ENCODE results near the gene LBX2. TPM values are rescaled to one million over a fixed set of nuclear protein-coding genes. Genes with fewer than 3 reads are reported as not detected.

The LBX2 gene
- polyA plus RNA-seq, 1 of the 3 experiments (the other 2 are of a cell fraction) = 0.03 TPM

DNA sequence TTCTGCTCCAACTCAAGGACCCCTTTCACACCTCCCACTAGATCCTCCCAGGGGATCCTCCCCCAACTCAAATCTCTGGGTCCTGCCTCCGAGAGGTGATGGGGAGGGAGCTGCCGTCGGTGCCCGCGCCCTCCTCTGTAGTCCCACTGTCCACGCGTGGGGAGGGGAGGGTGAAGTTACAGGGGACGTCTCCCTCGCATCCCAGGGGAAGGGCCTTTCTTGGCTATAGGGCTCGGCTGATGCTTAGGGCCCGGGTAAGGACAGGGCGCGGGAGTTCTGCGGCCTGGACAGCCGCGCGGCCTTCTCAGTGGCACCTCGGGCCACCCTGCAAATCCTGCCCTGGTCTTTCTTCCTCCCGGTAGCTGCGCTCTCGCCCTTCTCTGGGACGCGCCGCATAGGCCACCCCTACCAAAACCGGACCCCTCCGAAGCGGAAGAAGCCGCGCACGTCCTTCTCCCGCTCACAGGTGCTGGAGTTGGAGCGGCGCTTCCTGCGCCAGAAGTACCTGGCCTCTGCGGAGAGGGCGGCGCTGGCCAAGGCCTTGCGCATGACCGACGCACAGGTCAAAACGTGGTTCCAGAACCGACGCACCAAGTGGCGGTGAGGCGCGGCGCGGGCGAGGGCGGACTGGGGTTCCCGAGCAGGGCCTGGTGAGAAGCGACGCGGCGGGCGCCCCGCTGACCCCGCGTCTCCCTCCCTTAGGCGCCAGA, 16.0 kb upstream of the LBX2 start:
- DNase-seq = peak; percentile 57
- Histone ChIP-seq H3K9ac (peak overlapping the region; percentile 71), H3K9me3 (no peaks in the 10 kb centered on the region), H4K20me1 (ENCODE audit: insufficient read depth) (no peaks in the 10 kb centered on the region), H3K4me3 (ENCODE audit: low read depth in 2 of 2, low read length in 1 of 2) (peak overlapping the region; percentile 68 to 90), H2AFZ (ENCODE audit: low read depth) (no peak overlapping the region), H3K79me2 (ENCODE audit: insufficient read depth) (peaks cover 23% of the 10 kb centered on the region; the same call in 1 of the 2 replicates), H3K9me2 (no peaks in the 10 kb centered on the region), H3K27ac (ENCODE audit: low read depth in 2 of 2, low read length in 1 of 2) (peak overlapping the region in 1 of 2 experiments; percentile 95; a peak in 1 of 4 replicates), H3K4me1 (ENCODE audit: control insufficient read depth in 1 of 2, insufficient read depth in 2 of 2, low read depth in 1 of 2, low read length in 1 of 2) (peaks cover 9 to 18% of the 10 kb centered on the region in 2 experiments; a peak in 1 of 4 replicates), H3K36me3 (replicated peaks in 1 of 2; ENCODE audit: control insufficient read depth in 1 of 2, insufficient read depth in 2 of 2, low read length in 1 of 2) (peaks cover 4% of the 10 kb centered on the region in 2 experiments), H3K4me2 (peak overlapping the region; percentile 99), H3K27me3 (ENCODE audit: insufficient read depth) (no peaks in the 10 kb centered on the region), H3F3A (replicated peaks; ENCODE audit: insufficient read depth) (peaks cover 11% of the 10 kb centered on the region)
- 91% methylated on average over 44 of the region's 60 CpGs for WGBS (ENCODE audit: low lambda C conversion rate)
- POLR2A ChIA-PET = interaction anchor here (0.7 to 1.9 kb wide), 6 partner anchors 14 to 38 kb away, joined by 4 to 6 read pairs (median 4); partner anchors contain the start of genes AUP1, CCDC142, HTRA2 and LOXL3
- CTCF ChIA-PET = interaction anchor here (1.4 to 3.1 kb wide), 6 partner anchors 11 to 73 kb away, joined by 3 to 14 read pairs (median 10); partner anchors contain the start of genes AUP1, CCDC142, DQX1 and HTRA2
- TF ChIP-seq SMC3 (IDR thresholded peaks at IDR 0.05; ENCODE audit: low read depth, low read length) (no peak), MXI1 (IDR thresholded peaks at IDR 0.05; ENCODE audit: low read depth, low read length) (no peak), TEAD4 (IDR thresholded peaks at IDR 0.05; ENCODE audit: borderline replicate concordance, insufficient read depth) (no peak), FOSL2 (IDR thresholded peaks at IDR 0.05; ENCODE audit: borderline replicate concordance, low read depth) (no peak), TCF12 (IDR thresholded peaks at IDR 0.05) (no peak), GATA2 (CRISPR knock-in tag; IDR thresholded peaks at IDR 0.05) (no peak), RCOR1 (IDR thresholded peaks at IDR 0.05; ENCODE audit: low read length) (no peak), POLR2AphosphoS5 (IDR thresholded peaks at IDR 0.05; ENCODE audit: low read depth, low read length) (no peak), ELF1 (IDR thresholded peaks at IDR 0.05) (no peak), CHD2 (IDR thresholded peaks at IDR 0.05; ENCODE audit: low read length, partially characterized antibody) (no peak), EP300 (IDR thresholded peaks at IDR 0.05; ENCODE audit: borderline replicate concordance in 1 of 2, low read depth in 1 of 2, low read length in 1 of 2) (no peak), RFX5 (IDR thresholded peaks at IDR 0.05; ENCODE audit: low read length) (no peak)
- TF ChIP-seq, protein P1, sequence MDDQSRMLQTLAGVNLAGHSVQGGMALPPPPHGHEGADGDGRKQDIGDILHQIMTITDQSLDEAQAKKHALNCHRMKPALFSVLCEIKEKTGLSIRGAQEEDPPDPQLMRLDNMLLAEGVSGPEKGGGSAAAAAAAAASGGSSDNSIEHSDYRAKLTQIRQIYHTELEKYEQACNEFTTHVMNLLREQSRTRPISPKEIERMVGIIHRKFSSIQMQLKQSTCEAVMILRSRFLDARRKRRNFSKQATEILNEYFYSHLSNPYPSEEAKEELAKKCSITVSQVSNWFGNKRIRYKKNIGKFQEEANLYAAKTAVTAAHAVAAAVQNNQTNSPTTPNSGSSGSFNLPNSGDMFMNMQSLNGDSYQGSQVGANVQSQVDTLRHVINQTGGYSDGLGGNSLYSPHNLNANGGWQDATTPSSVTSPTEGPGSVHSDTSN (IDR thresholded peaks at IDR 0.05) = no peak

DNA sequence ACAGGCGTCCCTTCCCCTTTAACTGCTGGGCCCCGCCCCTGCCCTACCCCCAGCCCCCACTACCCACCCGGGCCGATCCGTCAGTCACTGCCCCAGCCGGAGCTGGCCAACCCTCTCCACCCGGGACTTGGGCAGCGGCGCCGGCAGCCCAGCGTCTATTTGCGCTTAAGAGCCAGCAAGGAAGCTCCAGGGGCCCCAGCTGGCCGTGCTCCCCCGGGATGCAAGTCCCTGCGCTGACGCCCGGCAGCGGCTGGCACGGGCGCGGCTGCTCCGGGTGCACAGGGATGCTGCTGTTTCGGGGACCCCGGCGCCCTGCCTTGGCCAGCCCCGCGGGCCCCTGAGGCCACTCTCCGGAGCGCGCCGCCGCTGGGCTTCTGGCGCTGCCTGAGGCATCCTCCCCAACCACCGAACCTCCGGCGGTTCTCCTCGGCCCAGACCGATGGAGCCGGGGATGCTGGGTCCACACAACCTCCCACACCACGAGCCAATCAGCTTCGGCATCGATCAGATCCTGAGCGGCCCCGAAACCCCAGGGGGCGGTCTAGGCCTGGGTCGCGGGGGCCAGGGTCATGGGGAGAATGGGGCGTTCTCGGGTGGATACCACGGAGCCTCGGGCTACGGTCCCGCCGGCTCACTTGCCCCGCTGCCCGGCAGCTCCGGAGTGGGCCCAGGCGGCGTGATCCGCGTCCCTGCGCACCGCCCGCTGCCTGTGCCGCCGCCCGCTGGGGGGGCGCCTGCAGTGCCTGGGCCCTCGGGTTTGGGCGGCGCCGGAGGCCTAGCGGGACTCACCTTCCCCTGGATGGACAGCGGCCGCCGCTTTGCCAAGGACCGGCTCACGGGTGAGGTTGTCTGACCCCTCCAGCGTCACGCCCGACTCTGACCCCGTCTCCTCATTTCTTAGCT, 15.2 kb upstream of the LBX2 start, which contains the start of gene TLX2:
Gene TLX2, plus strand, starts transcription at position 83 of the 903 bp plus-strand sequence. Its CDS starts 357 bp downstream, at position 440.
- H3F3A ChIP-seq (replicated peaks; ENCODE audit: insufficient read depth) = peaks cover 16% of the 10 kb centered on the region
- POLR2A ChIA-PET = interaction anchor here (0.7 to 1.9 kb wide), 12 partner anchors 8 to 74 kb away, joined by 3 to 6 read pairs (median 4); partner anchors contain the start of genes AUP1, CCDC142, DQX1 and HTRA2
- H3K9me2 ChIP-seq = no peaks in the 10 kb centered on the region
- peak within 1 kb of the TSS; percentile 99 for H3K4me2 ChIP-seq
- peak within 1 kb of the TSS; percentile 71 for H3K9ac ChIP-seq
- peaks cover 9 to 18% of the 10 kb centered on the region in 2 experiments; a peak in 1 of 4 replicates for H3K4me1 ChIP-seq (ENCODE audit: control insufficient read depth in 1 of 2, insufficient read depth in 2 of 2, low read depth in 1 of 2, low read length in 1 of 2)
- H3K36me3 ChIP-seq (replicated peaks in 1 of 2; ENCODE audit: control insufficient read depth in 1 of 2, insufficient read depth in 2 of 2, low read length in 1 of 2) = peaks cover 4% of the 10 kb centered on the region in 2 experiments
- H3K9me3 ChIP-seq = no peaks in the 10 kb centered on the region
- H3K79me2 ChIP-seq (ENCODE audit: insufficient read depth) = peaks cover 23% of the 10 kb centered on the region; the same call in 1 of the 2 replicates
- peak within 1 kb of the TSS; percentile 90 for H2AFZ ChIP-seq (ENCODE audit: low read depth)
- peak within 1 kb of the TSS; percentile 53 to 95; a peak in 3 of 4 replicates for H3K27ac ChIP-seq (ENCODE audit: low read depth in 2 of 2, low read length in 1 of 2)
- peak within 1 kb of the TSS; percentile 68 to 90 for H3K4me3 ChIP-seq (ENCODE audit: low read depth in 2 of 2, low read length in 1 of 2)
- no peaks in the 10 kb centered on the region for H4K20me1 ChIP-seq (ENCODE audit: insufficient read depth)
- no peaks in the 10 kb centered on the region for H3K27me3 ChIP-seq (ENCODE audit: insufficient read depth)
- 30% methylated on average over 18 of the region's 82 CpGs for WGBS (ENCODE audit: low lambda C conversion rate)
- peak; percentile 96 for DNase-seq
- CTCF ChIA-PET = interaction anchor here (1.4 to 3.1 kb wide), 6 partner anchors 12 to 74 kb away, joined by 3 to 14 read pairs (median 10); partner anchors contain the start of genes AUP1, CCDC142, DQX1 and HTRA2
- TF ChIP-seq, protein P1 (IDR thresholded peaks at IDR 0.05) = peak; percentile 70
- TF ChIP-seq NFIC (IDR thresholded peaks at IDR 0.05; ENCODE audit: borderline replicate concordance) (no peak), POLR2AphosphoS5 (IDR thresholded peaks at IDR 0.05; ENCODE audit: low read depth, low read length) (0 out of 2 replicates have a peak, but pooled peaks have one; percentile 55), NRF1 (IDR thresholded peaks at IDR 0.05; ENCODE audit: low read depth, low read length) (0 out of 2 replicates have a peak, but pooled peaks have one; percentile 2), RAD21 (IDR thresholded peaks at IDR 0.05; ENCODE audit: low read length) (0 out of 2 replicates have a peak, but pooled peaks have one; percentile 9), SMC3 (IDR thresholded peaks at IDR 0.05; ENCODE audit: low read depth, low read length) (0 out of 2 replicates have a peak, but pooled peaks have one; percentile 4)
- TF ChIP-seq, protein P2, sequence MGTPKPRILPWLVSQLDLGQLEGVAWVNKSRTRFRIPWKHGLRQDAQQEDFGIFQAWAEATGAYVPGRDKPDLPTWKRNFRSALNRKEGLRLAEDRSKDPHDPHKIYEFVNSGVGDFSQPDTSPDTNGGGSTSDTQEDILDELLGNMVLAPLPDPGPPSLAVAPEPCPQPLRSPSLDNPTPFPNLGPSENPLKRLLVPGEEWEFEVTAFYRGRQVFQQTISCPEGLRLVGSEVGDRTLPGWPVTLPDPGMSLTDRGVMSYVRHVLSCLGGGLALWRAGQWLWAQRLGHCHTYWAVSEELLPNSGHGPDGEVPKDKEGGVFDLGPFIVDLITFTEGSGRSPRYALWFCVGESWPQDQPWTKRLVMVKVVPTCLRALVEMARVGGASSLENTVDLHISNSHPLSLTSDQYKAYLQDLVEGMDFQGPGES (IDR thresholded peaks at IDR 0.05; ENCODE audit: low read depth, low read length) = no peak
- TF ChIP-seq, protein P3, sequence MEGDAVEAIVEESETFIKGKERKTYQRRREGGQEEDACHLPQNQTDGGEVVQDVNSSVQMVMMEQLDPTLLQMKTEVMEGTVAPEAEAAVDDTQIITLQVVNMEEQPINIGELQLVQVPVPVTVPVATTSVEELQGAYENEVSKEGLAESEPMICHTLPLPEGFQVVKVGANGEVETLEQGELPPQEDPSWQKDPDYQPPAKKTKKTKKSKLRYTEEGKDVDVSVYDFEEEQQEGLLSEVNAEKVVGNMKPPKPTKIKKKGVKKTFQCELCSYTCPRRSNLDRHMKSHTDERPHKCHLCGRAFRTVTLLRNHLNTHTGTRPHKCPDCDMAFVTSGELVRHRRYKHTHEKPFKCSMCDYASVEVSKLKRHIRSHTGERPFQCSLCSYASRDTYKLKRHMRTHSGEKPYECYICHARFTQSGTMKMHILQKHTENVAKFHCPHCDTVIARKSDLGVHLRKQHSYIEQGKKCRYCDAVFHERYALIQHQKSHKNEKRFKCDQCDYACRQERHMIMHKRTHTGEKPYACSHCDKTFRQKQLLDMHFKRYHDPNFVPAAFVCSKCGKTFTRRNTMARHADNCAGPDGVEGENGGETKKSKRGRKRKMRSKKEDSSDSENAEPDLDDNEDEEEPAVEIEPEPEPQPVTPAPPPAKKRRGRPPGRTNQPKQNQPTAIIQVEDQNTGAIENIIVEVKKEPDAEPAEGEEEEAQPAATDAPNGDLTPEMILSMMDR (IDR thresholded peaks at IDR 0.05) = peak; percentile 25
